Right renal cortex interstitium (tissue), 3 donors: ENCODE data around the gene HACD2. TPM values are rescaled to one million over a fixed set of nuclear protein-coding genes. Genes with fewer than 3 reads are reported as not detected.

Experiments
- DNase-seq, 3 donors: peaks; one replicate each; pipeline ENCODE4 v3.0.0-alpha.2; 2013; ENCODE audit warnings: low read depth in 3 of 3, low spot score in 2 of 3
- polyA plus RNA-seq, 3 donors: library from polyadenylated mRNA; unstranded; fragments of 120-200 nt; gene quantifications; one replicate each; pipeline ENCODE4 v1.2.1, GENCODE V29; 2013; ENCODE audit not compliant: insufficient read length in 3 of 3

Gene HACD2
- polyA plus RNA-seq, 3 donors = 49.9 to 50.9 (median 50.5) TPM

DNA sequence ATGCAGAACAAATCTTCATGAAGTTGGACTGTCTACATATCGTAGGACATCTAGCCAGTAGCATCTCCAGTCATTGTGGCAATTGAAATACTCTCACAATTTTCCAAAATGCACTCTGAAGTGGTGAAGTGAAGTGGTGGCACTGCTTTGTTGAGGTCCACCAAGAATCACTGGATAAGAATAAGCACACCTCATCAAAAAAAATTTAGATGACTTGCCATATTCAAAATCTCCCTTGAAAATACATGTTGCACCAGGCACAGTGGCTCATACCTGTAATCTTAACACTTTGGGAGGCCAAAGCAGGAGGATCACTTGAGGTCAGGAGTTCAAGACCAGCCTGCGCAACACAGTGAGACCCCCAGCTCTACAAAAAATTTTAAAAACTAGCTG lies 12.9 kb downstream of the HACD2 start:
- no peak for DNase-seq

DNA sequence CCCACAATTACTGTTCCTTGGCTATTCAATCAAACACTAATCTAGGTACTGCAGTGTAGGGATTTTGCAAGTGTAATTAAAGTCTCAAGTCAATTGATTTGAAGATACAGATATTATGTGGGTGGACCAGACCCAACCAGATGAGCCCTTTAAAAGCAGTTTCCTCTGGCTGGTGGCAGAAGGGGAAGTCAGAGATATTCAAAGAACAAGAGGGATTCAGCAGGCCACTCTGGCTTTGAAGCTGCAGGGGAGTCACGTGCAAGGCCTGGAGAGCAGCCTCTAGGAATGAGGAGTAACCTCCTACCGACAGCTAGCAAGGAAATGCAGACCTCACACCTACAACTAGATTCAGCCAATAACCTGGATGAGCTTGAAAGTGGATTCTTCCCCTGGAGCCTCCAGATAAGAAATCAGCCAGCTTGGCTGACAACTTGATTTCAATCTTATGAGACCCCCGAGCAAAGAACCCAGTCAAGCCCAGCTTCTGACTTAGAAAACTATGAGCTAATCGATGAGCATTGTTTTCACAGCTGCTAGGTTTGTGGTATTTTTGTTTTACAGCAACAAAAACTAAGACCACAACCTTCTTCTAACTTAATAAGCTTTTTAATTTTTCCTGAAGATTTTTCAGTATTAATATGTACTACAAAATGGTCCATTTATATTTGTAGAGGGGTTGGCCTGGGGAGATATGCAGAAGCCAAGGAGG lies 13.4 kb downstream of the HACD2 start:
- no peak for DNase-seq

- DNase-seq = no peak
These were observed 16.0 kb downstream of the HACD2 start for GRCh38 chr3:123568875-123569274.

DNA sequence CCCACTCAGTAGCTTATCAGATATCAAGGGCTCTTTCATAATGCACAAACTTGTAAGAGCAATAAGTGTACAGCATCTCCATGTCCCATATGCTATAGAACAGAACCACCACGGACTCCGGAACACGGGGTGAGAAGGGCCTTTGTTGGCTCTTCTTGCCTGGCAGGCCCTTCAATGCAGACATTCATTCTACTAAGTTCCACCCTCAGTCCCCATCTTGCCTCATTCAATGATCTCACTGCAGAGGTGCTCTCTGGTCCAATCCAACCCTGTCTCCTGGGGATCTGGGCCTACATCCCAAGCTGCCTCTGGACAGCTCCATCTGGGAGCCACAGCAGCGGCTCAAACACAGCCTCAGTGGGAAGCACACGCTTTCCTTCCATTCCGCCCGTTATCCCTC lies 16.8 kb downstream of the HACD2 start:
- no peak for DNase-seq

DNA sequence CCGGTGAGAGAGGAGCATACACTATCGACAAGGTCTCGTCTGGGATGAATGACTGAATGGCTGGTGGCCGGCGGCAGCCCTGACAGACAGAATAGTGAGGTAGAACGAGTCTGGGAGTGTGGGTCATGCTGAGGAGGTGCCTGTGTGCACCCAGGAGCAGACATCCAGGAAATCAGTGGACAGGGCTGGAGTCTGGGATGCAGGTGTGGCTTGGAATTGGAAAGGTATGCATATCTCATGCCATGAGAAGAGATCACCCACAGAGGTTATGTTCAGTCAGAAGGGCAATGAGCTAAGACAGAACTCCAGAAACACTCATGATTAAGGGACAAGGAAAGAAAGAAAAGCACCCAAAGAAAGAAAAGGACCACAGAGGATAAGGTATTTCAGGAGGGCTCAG lies 20.8 kb downstream of the HACD2 start:
- DNase-seq = no peak

DNA sequence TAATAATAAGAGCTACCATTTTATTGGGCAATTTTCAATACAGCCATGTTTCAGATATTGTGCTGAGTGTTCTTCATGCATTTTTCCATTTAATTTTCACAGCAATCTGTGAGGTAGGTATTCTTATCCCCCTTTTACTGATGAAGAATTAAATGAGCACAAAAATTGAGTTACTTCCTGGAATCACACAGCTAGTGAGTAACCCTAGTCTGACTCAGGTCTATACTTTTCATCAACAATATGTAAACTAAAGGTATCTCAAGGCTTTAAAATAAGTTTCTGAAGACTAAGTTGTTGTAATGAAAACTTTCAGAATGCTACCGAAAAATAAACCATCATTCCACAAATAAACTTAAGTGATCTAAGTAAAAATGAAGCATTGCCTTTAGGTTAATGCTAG lies 22.3 kb downstream of the HACD2 start:
- no peak for DNase-seq

- no peak for DNase-seq
These were observed 23.7 kb downstream of the HACD2 start for GRCh38 chr3:123561188-123561587.

DNA sequence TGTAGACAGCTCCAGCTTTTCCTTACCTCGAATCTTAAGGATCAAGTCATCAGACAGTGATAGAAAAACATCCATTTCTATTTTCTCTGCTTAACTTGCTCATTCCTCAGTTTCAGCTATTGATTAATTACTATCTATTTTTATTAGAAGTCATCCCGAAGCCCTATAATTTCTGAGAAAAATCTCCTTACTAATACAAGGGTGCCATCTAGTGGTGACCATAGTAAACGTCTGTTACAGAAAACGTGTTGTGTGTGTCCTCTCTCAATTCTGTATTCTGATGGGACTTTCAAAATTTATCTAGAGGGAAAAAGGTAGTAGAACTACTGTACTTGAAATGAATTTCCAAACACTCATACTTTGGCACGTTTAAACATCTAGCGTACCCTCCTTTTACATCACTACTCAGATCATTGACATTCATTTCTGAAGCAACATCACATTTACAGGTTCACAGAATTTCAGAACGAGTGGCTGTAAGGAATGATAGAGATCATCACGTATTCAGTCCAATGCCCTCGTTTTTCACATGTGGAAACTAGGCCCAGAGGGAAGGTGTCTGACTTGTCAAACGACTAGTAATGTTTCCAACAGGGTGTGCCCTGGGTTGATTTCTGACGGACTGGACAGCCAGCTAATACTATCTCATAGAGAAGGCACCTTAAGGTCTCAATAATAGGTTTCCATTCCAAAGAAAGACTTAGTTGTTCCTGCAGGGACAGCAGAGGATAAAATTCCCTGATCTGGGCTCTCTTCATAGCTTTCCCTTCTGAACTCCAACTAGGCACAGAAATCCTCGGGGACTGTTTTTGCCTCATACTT lies 25.6 kb downstream of the HACD2 start:
- peak in 2 of 3 donors; percentile 25 to 34 for DNase-seq

GRCh38 chr3:123553536-123553935 lies 31.3 kb downstream of the HACD2 start:
- no peak for DNase-seq

- no peak for DNase-seq
These were observed 32.1 kb downstream of the HACD2 start for GRCh38 chr3:123552768-123553167.

DNA sequence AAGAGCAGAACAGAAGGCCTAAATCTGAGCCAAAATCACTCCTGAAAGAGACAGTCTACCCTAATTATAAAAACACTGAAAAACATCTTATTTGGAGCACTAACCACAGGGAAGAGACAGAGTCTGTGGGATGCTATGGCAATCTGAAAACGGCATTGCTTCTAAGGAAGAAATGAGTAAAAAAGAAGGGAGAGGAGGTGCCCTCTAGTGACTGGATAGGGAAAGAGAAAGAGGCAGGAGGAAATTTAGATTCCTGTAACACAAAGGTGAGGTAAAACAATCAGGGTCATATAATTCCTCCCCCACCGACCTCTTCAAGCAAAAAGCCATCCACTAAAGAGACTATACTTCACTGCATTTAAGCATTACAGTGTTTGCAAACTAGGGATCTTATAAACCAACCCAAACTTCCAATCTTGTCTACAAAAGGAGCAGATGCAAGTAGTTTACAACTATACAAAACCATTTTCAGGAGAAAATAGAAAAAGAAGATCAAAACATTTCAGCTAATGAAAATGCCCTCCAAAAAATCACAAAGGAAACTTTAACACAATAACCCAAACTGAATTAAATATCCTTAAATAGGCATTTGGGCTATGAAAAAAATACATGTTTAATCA lies 32.6 kb downstream of the HACD2 start:
- DNase-seq = no peak

DNA sequence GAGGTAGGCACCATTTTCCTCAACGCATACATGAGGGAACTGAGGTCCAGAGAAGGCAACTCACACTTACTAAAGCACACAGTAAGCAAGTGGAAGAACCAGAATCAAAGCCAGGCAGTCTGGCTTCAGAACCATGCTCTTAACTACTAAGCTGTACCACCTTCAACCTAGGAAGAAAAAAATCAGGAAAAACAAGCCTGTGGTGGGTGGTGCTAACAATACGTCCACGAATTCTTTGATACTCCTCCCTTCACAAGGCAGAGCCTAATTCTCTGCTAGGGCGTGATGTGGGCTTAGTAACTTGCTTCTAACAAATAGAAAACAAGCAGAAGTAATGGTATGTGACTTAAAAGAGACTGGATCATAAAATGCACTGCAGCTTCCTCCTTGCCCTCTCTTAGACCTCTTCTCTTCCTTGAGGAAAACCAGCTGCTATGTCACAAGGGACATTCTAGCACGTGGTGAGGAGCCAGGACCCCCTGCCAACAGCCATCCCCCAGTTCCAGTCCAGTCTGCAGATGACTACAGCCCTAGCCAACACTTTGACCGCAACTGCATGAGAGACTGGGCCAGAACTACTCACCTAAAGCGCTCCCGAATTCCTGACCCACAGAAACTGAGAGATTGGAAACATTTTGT lies 36.9 kb downstream of the HACD2 start:
- no peak for DNase-seq

DNA sequence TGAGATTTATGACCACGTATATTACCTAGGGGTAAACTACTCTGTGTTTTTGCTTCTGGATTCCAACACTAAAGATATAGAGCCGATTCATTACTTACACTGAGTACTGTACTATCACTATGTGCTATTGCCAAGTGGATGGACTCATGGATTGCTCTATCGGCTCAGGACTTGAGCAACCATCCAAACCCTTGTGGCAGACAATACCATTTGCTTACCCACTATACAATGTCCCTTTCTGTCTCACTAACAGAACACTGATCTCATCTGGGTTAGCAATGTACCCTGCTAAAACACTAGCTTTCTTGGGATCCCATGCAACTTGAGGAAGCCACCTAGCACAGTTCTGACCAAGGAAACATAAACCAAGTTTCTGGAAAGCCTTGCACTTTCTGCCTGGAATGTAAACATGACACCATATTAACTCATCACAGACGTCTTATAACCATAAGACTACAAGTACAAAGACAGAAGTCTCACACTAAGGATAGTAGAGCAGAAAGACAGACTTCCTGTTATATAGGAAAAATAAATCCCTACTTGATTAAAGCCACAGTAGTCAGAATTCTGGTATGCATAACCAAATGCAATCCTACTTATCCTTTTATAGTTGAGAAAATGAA lies 38.6 kb downstream of the HACD2 start:
- DNase-seq = no peak

GRCh38 chr3:123543950-123544349 lies 40.9 kb downstream of the HACD2 start:
- DNase-seq = no peak

DNA sequence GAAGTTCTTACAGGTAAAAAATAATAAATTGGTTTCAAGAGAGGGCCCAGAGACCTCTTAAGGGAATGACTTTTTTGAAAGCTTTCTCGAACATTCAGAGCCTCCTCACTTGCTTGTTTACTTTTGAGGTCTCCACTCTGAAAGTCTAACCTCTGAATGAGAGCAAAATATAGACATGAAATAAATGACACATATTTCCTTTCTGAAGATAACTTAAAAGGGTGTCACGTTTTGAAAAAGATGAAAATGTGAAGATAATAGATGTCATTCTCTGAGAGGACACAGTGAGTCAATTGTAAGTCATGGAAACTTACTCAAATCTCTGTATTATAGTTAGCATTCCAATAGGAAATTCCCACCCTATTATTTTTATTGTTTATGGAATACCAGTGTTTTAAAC lies 44.6 kb downstream of the HACD2 start:
- DNase-seq = no peak

GRCh38 chr3:123536153-123536895 lies 48.5 kb downstream of the HACD2 start:
- no peak for DNase-seq

DNA sequence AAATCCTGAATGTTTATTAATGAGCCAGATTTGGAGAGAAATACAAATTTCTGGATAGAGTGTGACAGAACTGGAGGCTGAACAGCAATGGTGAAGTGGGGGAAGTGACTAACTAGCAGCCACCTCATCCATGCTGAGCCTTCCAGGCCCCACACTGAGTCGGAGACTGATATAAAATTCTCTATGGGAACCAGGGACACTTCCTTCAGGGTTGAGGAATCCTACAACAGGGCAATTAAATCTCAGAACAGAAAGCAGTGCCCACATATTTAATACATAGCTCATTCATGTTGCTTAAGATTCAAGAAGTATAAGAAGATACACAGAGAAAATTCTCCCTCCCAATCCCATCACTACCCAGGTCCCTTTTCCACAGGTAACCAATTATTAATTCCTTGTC lies 49.3 kb downstream of the HACD2 start:
- DNase-seq = no peak

GRCh38 chr3:123534264-123534663 lies 50.6 kb downstream of the HACD2 start:
- DNase-seq = no peak

DNA sequence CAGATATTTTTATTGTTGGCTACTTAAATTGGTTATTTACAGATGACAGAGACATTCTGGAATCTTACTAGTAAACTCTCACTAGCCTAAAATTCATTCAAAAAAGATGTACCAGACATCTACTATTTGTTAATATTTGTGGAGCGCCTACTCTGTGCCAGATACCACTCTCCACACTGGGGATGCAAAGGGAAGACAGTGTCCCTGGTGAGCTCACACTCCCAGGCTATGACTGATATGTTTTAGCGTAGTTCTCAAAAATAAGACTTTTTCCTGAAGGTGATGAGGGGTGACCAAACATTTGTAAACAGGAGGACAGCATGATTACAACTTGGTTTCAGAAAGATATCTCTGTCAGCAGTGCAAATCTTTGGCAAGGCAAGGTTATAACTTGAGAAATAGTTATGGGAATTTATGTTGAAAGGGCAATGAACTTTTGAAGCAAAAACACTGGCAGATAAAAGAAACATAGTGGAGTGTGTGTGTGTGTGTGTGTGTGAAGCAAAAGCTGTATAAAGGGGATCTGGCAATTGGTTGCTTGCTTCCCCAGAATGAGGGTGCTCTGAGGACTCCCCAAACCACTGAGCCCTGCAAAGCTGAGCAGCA lies 51.2 kb downstream of the HACD2 start:
- DNase-seq = no peak

GRCh38 chr3:123528130-123528529 lies 56.7 kb downstream of the HACD2 start:
- DNase-seq = no peak
